ENCODE measurements around the gene AAGAB.

- TF ChIP-seq, protein P1, sequence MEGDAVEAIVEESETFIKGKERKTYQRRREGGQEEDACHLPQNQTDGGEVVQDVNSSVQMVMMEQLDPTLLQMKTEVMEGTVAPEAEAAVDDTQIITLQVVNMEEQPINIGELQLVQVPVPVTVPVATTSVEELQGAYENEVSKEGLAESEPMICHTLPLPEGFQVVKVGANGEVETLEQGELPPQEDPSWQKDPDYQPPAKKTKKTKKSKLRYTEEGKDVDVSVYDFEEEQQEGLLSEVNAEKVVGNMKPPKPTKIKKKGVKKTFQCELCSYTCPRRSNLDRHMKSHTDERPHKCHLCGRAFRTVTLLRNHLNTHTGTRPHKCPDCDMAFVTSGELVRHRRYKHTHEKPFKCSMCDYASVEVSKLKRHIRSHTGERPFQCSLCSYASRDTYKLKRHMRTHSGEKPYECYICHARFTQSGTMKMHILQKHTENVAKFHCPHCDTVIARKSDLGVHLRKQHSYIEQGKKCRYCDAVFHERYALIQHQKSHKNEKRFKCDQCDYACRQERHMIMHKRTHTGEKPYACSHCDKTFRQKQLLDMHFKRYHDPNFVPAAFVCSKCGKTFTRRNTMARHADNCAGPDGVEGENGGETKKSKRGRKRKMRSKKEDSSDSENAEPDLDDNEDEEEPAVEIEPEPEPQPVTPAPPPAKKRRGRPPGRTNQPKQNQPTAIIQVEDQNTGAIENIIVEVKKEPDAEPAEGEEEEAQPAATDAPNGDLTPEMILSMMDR (IDR thresholded peaks at IDR 0.05), result no peak
- TF ChIP-seq POLR2AphosphoS5 (IDR thresholded peaks at IDR 0.05), result no peak
- no peak for TF ChIP-seq POLR2A (IDR thresholded peaks at IDR 0.05)
Observed at GRCh38 chr15:67152429-67152828, 102.0 kb downstream of the AAGAB start.

Measured in prostate gland (tissue), 2 donors.